KMS-11 (cell line): Measurements from ENCODE around the gene ARMS2.

Experiments
- H2AFZ ChIP-seq: fragments of 200-600 bp; sonication (generic); 2 replicates; pipeline ENCODE4 v1.6.1; 2016; ENCODE audit warnings: antibody characterized with exemption, mixed run types, low read depth
- H3K27ac ChIP-seq: fragments of 200-600 bp; sonication (generic); 2 replicates; pipeline ENCODE4 v1.6.1; 2016; ENCODE audit warnings: mild to moderate bottlenecking, mixed run types
- H3K27me3 ChIP-seq: fragments of 200-600 bp; sonication (generic); 2 replicates; pipeline ENCODE4 v1.6.1; 2017; ENCODE audit warnings: mild to moderate bottlenecking, low read depth, mixed run types, moderate library complexity; ENCODE audit not compliant: insufficient read depth
- H3K36me3 ChIP-seq: fragments of 200-600 bp; sonication (generic); 2 replicates; pipeline ENCODE4 v1.6.1; 2017; ENCODE audit warnings: mild to moderate bottlenecking, mixed run types; ENCODE audit not compliant: insufficient read depth
- H3K4me1 ChIP-seq: fragments of 200-600 bp; sonication (generic); 2 replicates; pipeline ENCODE4 v1.6.1; 2016; ENCODE audit warnings: mild to moderate bottlenecking, low read depth, mixed run types; ENCODE audit not compliant: poor library complexity, severe bottlenecking
- H3K4me2 ChIP-seq: fragments of 200-600 bp; sonication (generic); 2 replicates; pipeline ENCODE4 v1.7.0; 2016; ENCODE audit warnings: mild to moderate bottlenecking, mixed run types
- H3K4me3 ChIP-seq: fragments of 200-600 bp; sonication (generic); IDR thresholded peaks from 2 replicates; pipeline ENCODE4 v1.6.1; 2017; ENCODE audit warnings: low read depth, low read length, mixed read lengths; ENCODE audit not compliant: insufficient read depth
- H3K79me2 ChIP-seq: fragments of 200-600 bp; sonication (generic); 2 replicates; pipeline ENCODE4 v1.6.1; 2016; ENCODE audit warnings: low read depth, mixed run types; ENCODE audit not compliant: insufficient read depth
- H3K9ac ChIP-seq: fragments of 200-600 bp; sonication (generic); 2 replicates; pipeline ENCODE4 v1.6.1; 2016; ENCODE audit warnings: mild to moderate bottlenecking, mixed run types
- H4K20me1 ChIP-seq: fragments of 200-600 bp; sonication (generic); 2 replicates; pipeline ENCODE4 v1.6.1; 2016; ENCODE audit warnings: mild to moderate bottlenecking, mixed run types; ENCODE audit not compliant: insufficient read depth
- TF ChIP-seq, protein P1 (sequence below): fragments of 200-600 bp; sonication (generic); conservative IDR thresholded peaks from 2 replicates; pipeline ENCODE4 v1.6.1; 2017; ENCODE audit warnings: low read depth, mild to moderate bottlenecking, antibody characterized with exemption, low read length, moderate library complexity, mixed read lengths

ARMS2 gene

DNA sequence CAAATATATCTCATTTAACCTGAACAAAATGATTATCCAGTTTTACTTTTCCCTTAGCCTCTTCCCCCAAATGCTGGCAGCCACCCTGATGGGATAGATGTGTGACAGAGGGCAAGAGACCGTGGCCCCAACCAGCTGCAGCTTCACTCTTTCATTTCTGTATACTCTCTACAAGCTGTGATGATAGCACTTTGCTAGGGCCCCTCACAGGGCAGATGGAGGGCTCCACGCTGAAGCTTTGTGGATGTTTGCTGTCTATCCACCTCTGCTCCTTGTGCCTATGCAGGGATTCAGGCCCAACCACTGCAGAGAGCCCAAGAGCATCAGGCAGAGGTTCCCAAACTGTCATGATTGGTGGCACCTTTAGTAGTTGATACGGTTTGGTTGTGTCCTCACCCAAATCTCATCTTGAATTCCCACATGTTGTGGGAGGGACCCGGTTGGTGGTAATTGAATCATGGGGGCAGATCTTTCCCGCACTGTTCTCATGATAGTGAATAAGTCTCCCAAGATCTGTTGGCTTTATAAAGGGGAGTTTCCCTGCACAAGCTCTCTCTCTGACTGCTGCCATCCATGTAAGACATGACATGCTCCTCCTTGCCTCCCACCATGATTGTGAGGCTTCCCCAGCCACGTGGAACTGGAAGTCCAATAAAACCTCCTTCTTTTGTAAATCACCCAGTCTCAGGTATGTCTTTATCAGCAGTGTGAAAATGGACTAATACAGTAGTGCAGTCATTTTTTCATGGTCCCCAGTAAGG, 27.0 kb downstream of the ARMS2 start:
- H3K9ac ChIP-seq = no peak overlapping the region
- no peak overlapping the region for H3K4me2 ChIP-seq
- no peak overlapping the region for H3K4me3 ChIP-seq
- H3K36me3 ChIP-seq = no peaks in the 10 kb centered on the region
- H3K27ac ChIP-seq = no peak overlapping the region
- H4K20me1 ChIP-seq = no peaks in the 10 kb centered on the region
- TF ChIP-seq, protein P1, sequence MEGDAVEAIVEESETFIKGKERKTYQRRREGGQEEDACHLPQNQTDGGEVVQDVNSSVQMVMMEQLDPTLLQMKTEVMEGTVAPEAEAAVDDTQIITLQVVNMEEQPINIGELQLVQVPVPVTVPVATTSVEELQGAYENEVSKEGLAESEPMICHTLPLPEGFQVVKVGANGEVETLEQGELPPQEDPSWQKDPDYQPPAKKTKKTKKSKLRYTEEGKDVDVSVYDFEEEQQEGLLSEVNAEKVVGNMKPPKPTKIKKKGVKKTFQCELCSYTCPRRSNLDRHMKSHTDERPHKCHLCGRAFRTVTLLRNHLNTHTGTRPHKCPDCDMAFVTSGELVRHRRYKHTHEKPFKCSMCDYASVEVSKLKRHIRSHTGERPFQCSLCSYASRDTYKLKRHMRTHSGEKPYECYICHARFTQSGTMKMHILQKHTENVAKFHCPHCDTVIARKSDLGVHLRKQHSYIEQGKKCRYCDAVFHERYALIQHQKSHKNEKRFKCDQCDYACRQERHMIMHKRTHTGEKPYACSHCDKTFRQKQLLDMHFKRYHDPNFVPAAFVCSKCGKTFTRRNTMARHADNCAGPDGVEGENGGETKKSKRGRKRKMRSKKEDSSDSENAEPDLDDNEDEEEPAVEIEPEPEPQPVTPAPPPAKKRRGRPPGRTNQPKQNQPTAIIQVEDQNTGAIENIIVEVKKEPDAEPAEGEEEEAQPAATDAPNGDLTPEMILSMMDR = no peak
- H3K27me3 ChIP-seq = no peaks in the 10 kb centered on the region
- H3K79me2 ChIP-seq = no peaks in the 10 kb centered on the region
- H3K4me1 ChIP-seq = no peaks in the 10 kb centered on the region
- H2AFZ ChIP-seq = no peak overlapping the region

DNA sequence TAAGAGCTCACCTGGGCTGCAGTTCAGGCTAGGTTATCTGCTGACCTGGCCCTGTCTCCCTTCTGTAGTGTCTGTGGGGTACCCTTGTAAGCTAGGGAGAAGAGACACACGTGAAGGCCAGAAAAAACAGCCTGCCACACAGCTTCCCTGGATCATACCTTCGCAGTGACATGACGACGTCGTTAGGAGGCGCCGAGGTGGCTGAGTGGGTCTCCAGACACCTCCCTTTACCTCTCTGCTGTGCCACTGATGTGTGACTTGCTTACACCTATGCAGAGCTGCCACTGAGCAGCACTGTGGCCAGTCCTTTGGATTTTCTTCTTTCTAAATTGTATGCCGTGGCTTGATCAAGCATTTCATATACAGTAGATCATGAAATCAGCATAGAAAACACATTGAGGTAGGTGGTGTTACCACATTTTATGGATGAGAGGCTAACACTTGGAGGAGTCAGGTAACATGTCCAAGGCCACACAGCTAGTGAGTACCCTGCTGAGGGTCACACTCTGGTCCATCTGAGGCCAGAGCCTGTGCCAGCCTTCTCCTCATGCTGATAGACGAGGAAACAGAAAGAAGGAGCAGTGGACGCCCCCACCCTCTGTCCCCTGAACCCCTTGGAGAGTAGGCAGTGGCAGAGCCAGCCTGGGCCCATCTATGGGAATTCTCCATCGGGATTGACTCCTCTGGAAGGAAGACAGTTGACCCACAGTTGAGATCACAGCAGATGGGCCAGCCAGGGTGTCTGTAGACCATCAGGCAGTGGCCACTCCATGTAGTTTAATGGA, 30.0 kb downstream of the ARMS2 start:
- no peak overlapping the region for H3K9ac ChIP-seq
- TF ChIP-seq, protein P1 = no peak

DNA sequence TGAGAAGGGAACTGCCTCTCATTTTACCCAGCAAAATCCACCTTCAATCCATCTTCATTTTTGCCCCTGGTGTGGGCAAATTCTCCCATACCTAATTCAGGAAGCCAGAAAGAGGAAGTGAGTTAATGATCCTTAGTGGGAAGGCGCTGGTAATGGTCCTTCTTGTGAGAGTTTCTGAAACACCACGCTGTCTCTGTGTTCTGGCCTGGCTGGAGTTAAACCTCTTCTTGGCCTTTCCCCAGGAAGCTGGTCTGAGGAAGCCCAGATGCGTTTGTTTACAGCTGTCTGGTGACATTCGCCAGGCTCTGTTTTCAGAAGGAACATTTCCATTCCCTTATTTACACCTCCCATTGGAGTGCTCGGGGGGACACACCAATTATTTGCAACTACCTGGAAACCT, 31.2 kb downstream of the ARMS2 start:
- no peak overlapping the region for H2AFZ ChIP-seq
- H3K9ac ChIP-seq = no peak overlapping the region
- H4K20me1 ChIP-seq = no peaks in the 10 kb centered on the region
- H3K79me2 ChIP-seq = no peaks in the 10 kb centered on the region
- TF ChIP-seq, protein P1 = no peak
- H3K27me3 ChIP-seq = no peaks in the 10 kb centered on the region
- H3K27ac ChIP-seq = no peak overlapping the region
- no peaks in the 10 kb centered on the region for H3K36me3 ChIP-seq
- H3K4me3 ChIP-seq = no peak overlapping the region
- H3K4me1 ChIP-seq = no peaks in the 10 kb centered on the region
- H3K4me2 ChIP-seq = no peak overlapping the region

More for the DNA sequence above, 30.0 kb downstream of the ARMS2 start:
- no peak overlapping the region for H3K4me3 ChIP-seq
- no peak overlapping the region for H2AFZ ChIP-seq
- no peaks in the 10 kb centered on the region for H4K20me1 ChIP-seq
- no peaks in the 10 kb centered on the region for H3K4me1 ChIP-seq
- H3K27me3 ChIP-seq = no peaks in the 10 kb centered on the region
- no peaks in the 10 kb centered on the region for H3K36me3 ChIP-seq
- no peak overlapping the region for H3K4me2 ChIP-seq
- no peak overlapping the region for H3K27ac ChIP-seq
- H3K79me2 ChIP-seq = no peaks in the 10 kb centered on the region

DNA sequence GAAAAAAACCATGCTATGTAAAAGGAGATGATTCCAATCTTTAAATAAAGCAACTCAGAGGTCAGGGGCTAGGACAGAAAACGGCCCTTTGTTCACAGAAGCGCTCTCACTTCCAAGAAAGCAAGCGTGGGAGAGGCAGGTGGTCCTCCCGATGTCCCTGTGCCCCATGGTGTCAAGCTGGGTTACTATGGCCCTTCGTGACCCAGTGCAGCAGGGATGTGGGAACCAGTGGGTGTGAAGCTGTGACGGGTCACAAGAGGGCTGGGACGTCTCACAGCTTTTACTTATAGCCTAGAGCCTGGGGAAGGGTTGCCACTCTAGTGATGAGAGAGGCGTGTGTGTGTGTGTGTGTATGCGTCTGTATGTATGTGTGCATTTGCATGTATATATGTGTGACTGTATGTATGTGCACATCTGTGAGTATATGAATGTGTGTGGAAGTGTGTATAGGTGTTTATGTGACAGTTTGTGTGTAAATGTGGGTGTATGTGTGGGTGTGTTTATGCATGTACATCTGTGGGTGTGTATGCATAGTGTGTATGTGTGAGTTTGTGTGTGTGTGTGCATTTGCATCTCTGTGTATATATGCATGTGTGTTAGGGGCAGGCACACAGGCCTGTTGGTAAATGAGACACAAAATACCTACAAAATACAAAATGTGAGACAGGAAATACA, 32.1 kb downstream of the ARMS2 start:
- Histone ChIP-seq H3K27ac (no peak overlapping the region), H2AFZ (no peak overlapping the region), H3K4me1 (no peaks in the 10 kb centered on the region), H3K4me3 (no peak overlapping the region), H3K79me2 (no peaks in the 10 kb centered on the region), H3K36me3 (no peaks in the 10 kb centered on the region), H3K9ac (no peak overlapping the region), H4K20me1 (no peaks in the 10 kb centered on the region), H3K4me2 (no peak overlapping the region), H3K27me3 (no peaks in the 10 kb centered on the region)
- TF ChIP-seq, protein P1 = no peak
